Body of pancreas (tissue), 4 donors: ENCODE measurements around the gene LRAT.

Experiments
- CTCF ChIP-seq, 7 experiments: fragments of 450-650 bp in 4 of 7; fragments of 200-600 bp in 3 of 7; sonication (generic) in 3 of 7; IDR thresholded peaks; one replicate each; pipeline ENCODE4 v1.5.1; 2016 to 2019; ENCODE audit warnings: antibody characterized with exemption in 7 of 7
- POLR2A ChIP-seq, 3 donors: fragments of 450-650 bp; IDR thresholded peaks; one replicate each; pipeline ENCODE4 v1.6.1; 2016; ENCODE audit warnings: antibody characterized with exemption in 3 of 3, mild to moderate bottlenecking in 2 of 3

GRCh38 chr4:154720618-154721267, 23.1 kb upstream of the LRAT start:
- no peak for TF ChIP-seq POLR2A (IDR thresholded peaks at IDR 0.05)
- TF ChIP-seq CTCF (IDR thresholded peaks at IDR 0.05) = no peak
